HTR-8/SVneo (cell line): Measurements from ENCODE around the gene CECR2.
"Not testable (repeated sequence)": the region's sequence is repeated elsewhere in the genome, so short reads cannot be mapped to it uniquely, and the experiment has no call there.

ENCODE experiments used
- DNase-seq: peaks from one replicate; pipeline ENCODE4 v3.0.0; 2011; ENCODE audit warnings: low spot score, mixed read lengths; ENCODE audit not compliant: insufficient read length
- FAIRE-seq: peaks from 2 replicates; lab custom pipeline; 2011; peaks lifted over from hg19 to GRCh38; lab: Jason Lieb, UNC

The CECR2 gene

DNA sequence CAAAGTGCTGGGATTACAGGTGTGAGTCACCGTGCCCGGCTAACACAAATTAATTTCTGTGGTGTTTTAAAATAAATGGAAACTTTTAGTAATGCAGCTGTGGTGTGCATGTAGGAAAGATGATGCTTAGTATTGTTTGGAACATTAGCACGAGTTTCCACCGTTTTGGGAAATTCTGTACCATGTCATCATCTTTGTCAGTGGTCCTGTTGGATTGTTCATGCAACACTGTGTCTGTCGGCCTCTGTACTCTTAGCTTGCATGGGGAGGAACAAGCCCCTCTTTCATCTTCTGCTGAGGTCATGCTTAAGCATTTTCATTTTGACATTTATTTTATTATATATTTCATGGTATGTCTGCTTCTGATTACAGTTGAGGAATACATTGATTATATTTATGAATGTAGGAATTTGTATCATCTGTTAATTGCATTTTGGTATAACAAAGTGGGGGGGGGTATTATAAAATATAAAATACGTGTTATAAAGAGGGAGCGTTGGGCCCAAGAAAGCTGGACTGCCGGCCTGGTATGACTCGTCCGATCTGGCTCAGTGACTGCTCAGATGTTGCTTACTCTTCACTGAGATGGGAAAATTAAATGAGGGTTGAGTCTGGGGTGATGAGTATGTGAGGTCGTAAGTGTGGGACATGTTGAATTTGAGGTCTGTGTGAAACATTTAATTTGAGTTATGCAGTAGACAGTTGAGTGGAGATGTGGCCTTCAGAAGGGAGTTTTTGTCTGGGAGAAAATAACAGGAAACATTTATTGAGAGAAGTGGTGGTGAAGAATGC, 28.7 kb downstream of the CECR2 start:
- FAIRE-seq: no peak

DNA sequence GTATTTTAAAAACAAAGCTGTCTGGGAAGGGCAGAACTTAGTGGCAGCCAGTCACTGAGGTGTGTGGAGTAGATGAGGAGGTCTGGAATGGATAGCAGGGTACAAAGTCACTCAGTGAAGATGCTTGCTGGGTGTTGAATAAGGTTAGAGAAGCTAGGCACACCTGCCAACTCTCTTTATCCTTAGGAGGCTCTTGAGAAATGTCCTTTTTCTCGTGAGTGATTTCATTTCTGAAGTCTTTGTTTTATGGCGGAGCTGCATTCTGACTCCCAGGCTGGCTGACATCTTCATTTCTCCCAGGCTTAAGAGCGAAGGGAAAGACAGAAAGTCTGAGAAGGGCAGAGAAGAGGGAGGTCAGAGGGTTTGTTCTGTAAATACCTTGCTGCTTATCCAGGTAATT, 31.0 kb downstream of the CECR2 start:
- DNase-seq (no peak), FAIRE-seq (no peak)

More for the DNA sequence above, 28.7 kb downstream of the CECR2 start:
- DNase-seq: no peak

DNA sequence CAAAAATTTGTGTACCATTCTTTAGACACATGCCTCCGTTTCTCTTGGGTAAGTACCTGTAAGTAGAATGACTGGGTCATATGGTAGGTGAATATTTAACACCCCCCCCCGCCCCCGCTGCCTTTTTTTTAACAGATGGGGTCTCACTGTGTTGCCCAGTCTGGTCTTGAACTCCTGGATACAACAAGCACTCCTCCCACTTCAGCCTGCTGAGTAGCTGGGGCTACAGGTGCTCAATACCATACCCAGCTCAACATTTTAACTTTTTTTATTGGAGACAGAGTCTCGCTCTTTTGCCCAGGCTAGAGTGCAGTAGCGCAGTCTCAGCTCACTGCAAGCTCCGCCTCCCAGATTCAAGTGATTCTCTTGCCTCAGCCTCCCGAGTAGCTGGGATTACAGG, 32.5 kb downstream of the CECR2 start:
- DNase-seq (no peak), FAIRE-seq (no peak)

GRCh38 chr22:17402293-17402692, 33.0 kb downstream of the CECR2 start:
- DNase-seq: no peak
- no peak for FAIRE-seq

- no peak for FAIRE-seq
- DNase-seq: no peak
These were observed 34.6 kb downstream of the CECR2 start for GRCh38 chr22:17403906-17404305.

- DNase-seq (no peak), FAIRE-seq (no peak)
These were observed 38.4 kb downstream of the CECR2 start for GRCh38 chr22:17407643-17408042.

GRCh38 chr22:17410576-17410975, 41.3 kb downstream of the CECR2 start:
- FAIRE-seq: no peak
- DNase-seq: no peak

DNA sequence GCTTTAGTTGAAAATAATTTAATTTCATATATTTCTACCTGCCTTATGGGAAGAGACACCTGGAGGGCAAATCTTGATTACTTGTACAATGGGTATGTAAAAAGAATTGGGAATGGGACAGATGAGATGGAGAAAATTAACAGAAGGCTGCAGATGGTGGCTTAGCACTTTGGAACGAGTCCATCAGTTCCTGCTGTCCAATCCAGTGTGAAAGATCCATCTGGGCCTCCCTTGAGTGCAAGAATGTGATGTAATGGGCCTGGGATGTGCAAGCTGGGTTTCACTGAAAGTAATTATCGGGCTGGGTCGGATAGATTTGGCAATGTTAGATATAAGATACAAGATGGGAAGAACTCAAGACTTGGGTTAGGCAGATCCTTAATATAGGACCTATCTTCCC, 42.0 kb downstream of the CECR2 start:
- FAIRE-seq (no peak), DNase-seq (no peak)

DNA sequence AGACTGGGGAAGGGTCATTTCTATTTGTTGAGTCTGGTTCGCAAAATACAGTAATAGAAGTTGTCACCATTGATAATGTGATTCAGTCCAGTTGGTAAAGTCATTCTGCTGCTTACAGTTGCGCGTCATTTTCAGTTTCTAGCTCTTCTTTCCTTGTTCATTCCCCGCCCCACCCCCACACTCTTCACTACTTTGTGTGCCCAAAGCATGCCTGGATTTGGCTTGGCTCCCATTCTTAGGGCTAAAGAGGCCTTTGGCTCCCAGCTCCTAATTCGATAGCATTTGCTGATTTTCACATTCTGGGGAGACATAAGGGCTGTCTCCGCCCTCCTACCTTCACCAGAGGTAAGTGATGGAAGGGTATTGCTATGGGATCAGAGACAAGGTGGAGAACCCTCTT, 43.0 kb downstream of the CECR2 start:
- no peak for DNase-seq
- no peak for FAIRE-seq

DNA sequence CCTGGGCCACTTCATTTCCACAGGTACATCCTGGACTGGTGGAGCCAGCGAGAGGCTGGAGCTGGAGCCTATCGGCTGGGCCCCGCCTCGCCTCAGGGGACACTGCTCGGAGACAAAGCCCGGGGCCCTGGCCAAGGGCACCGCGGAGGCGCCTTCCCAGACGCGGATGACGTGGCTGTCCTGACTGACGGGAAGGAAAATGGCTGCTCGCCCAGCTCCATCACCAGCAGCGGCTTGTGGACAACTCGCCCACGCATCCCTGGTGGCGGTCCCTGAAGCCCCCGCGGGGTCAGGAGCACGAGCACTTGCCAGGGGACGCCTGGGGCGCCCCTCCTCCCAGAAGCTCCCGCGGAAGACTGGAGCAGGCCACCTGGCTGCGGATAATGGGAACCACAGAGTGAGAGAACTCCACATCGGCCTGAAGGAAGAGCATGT, 49.6 kb downstream of the CECR2 start:
- no peak for DNase-seq
- FAIRE-seq: no peak

GRCh38 chr22:17419348-17419747, 50.1 kb downstream of the CECR2 start:
- DNase-seq: no peak
- FAIRE-seq: no peak

GRCh38 chr22:17422736-17423343, 53.6 kb downstream of the CECR2 start:
- no peak for DNase-seq
- FAIRE-seq: no peak

- DNase-seq (no peak), FAIRE-seq (no peak)
These were observed 54.4 kb downstream of the CECR2 start for GRCh38 chr22:17423616-17424015.

GRCh38 chr22:17427528-17427927, 58.3 kb downstream of the CECR2 start:
- FAIRE-seq, DNase-seq: not testable (repeated sequence)

- DNase-seq (no peak), FAIRE-seq (no peak)
These were observed 60.3 kb downstream of the CECR2 start for GRCh38 chr22:17429516-17429915.

GRCh38 chr22:17430412-17430811, 61.2 kb downstream of the CECR2 start:
- FAIRE-seq (no peak), DNase-seq (no peak)

- FAIRE-seq (no peak), DNase-seq (no peak)
These were observed 61.9 kb downstream of the CECR2 start for GRCh38 chr22:17431179-17431578.

DNA sequence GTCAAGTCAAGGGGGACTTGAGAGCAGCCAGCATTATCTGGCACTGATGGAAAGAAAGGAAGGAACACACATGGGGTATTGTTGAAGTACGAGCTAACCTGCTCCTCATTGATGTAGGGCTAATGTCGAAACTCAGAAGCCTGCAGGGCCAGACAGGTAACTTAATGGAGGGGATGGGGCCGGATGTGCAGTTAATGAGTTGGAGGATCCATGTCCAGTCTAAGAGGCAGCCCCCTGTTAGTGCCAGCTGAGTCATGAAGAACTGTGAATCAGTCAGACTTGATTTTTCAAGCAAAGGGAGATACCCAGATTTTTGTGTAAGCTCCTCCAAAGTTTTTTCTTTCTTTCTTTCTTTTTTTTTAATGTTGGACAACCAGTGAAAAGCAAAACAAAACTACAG, 65.6 kb downstream of the CECR2 start:
- FAIRE-seq: no peak
- DNase-seq: no peak

- no peak for FAIRE-seq
- DNase-seq: no peak
These were observed 66.1 kb downstream of the CECR2 start for GRCh38 chr22:17435375-17435774.

- FAIRE-seq: no peak
- no peak for DNase-seq
These were observed 67.2 kb downstream of the CECR2 start for GRCh38 chr22:17436382-17436980.

DNA sequence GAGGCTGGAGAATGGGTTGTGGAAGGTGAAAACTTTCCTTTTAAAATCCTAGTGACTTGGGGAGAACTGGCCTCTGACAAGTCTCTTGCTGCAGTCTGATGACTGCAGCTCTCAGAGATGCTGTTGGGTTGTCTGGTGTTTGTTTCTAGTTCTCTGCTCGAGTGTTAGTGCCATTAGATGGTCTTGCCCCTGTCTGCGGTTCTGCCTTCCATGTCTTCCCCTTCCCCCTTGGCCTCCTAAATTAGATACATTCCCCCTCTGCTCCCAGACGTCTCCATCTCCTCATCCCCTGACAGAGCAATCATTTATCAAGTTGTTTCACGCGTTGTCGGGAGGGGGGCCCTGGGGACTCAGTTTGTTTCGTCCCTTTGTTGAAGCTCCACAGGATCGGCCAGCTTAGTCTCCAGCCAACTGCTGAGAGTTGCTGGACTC, 67.7 kb downstream of the CECR2 start:
- DNase-seq (no peak), FAIRE-seq (no peak)
